Bronchial epithelial cell (primary cell): ENCODE results near the gene ITGA8. TPM values are rescaled to one million over a fixed set of nuclear protein-coding genes. Genes with fewer than 3 reads are reported as not detected.

ENCODE experiments used
- DNase-seq: peaks from one replicate; pipeline ENCODE4 v3.0.0-alpha.2; 2010; ENCODE audit warnings: low read depth
- FAIRE-seq: peaks from 2 replicates; lab custom pipeline; 2011; peaks lifted over from hg19 to GRCh38; lab: Jason Lieb, UNC
- H3K27me3 ChIP-seq: 2 replicates; pipeline ENCODE4 v1.5.1; 2011; ENCODE audit warnings: low read length; ENCODE audit not compliant: control insufficient read depth, insufficient read depth
- H3K36me3 ChIP-seq: 2 replicates; pipeline ENCODE4 v1.5.1; 2011; ENCODE audit warnings: low read length; ENCODE audit not compliant: control insufficient read depth, insufficient read depth
- H3K4me3 ChIP-seq: 2 replicates; pipeline ENCODE4 v1.5.1; 2011; ENCODE audit warnings: mild to moderate bottlenecking, low read depth, low read length, control low read depth
- CTCF ChIP-seq: IDR thresholded peaks from 2 replicates; pipeline ENCODE4 v1.5.1; 2011; ENCODE audit warnings: mild to moderate bottlenecking, moderate library complexity, low read length, control low read depth, inconsistent platforms; ENCODE audit not compliant: insufficient read depth, severe bottlenecking
- total RNA-seq: library from RNA; depleted of rRNA; stranded (reverse); fragments of >200 nt; gene quantifications from 2 replicates; pipeline ENCODE4 v1.2.1, GENCODE V29; 2014

The ITGA8 gene
- total RNA-seq, 1 donor from 2014 or later, result under 0.01 TPM

- no peak for TF ChIP-seq CTCF
- DNase-seq, result peak; percentile 35
- FAIRE-seq, result no peak
These were observed 6.8 kb downstream of the ITGA8 start for GRCh38 chr10:15712883-15713282.

GRCh38 chr10:15710455-15710854 is 9.3 kb downstream of the ITGA8 start:
- no peak for TF ChIP-seq CTCF
- DNase-seq (no peak), FAIRE-seq (no peak)
- Histone ChIP-seq H3K4me3 (no peak overlapping the region), H3K27me3 (peaks cover 2% of the 10 kb centered on the region), H3K36me3 (no peaks in the 10 kb centered on the region)

More at GRCh38 chr10:15712883-15713282, 6.8 kb downstream of the ITGA8 start:
- Histone ChIP-seq H3K4me3 (no peak overlapping the region), H3K36me3 (no peaks in the 10 kb centered on the region), H3K27me3 (peaks cover 2% of the 10 kb centered on the region)

- H3K4me3 ChIP-seq, result no peak overlapping the region
- DNase-seq, result no peak
- no peak for FAIRE-seq
- no peaks in the 10 kb centered on the region for H3K36me3 ChIP-seq
- H3K27me3 ChIP-seq, result peaks cover under 1% of the 10 kb centered on the region
- no peak for TF ChIP-seq CTCF
These were observed 14.4 kb downstream of the ITGA8 start for GRCh38 chr10:15705298-15705697.

- no peaks in the 10 kb centered on the region for H3K27me3 ChIP-seq
- TF ChIP-seq CTCF, result no peak
- DNase-seq, result no peak
- no peak overlapping the region for H3K4me3 ChIP-seq
- no peak for FAIRE-seq
- no peaks in the 10 kb centered on the region for H3K36me3 ChIP-seq
These were observed 15.1 kb downstream of the ITGA8 start for GRCh38 chr10:15704581-15704968.

GRCh38 chr10:15703944-15704580 is 15.7 kb downstream of the ITGA8 start:
- FAIRE-seq (no peak), DNase-seq (no peak)
- H3K36me3 ChIP-seq, result no peaks in the 10 kb centered on the region
- no peak for TF ChIP-seq CTCF
- H3K27me3 ChIP-seq, result no peaks in the 10 kb centered on the region
- H3K4me3 ChIP-seq, result no peak overlapping the region
